DMS153 treated with DMSO at 0.1 percent for 48 hours (cell line): ENCODE data around the gene ZIC1.

ENCODE experiments used
- DNase-seq: peaks from one replicate; lab custom pipeline; 2025; ENCODE audit not compliant: unreplicated experiment; lab: John Stamatoyannopoulos, UW

ZIC1 gene

GRCh38 chr3:147408188-147409100 lies 721 bp upstream of the ZIC1 start:
- no peak for DNase-seq

- no peak for DNase-seq
These were observed 956 bp downstream of the ZIC1 start for GRCh38 chr3:147410116-147410525.

- no peak for DNase-seq
These were observed 1.5 kb downstream of the ZIC1 start for GRCh38 chr3:147410526-147411237.

- no peak for DNase-seq
These were observed 2.2 kb downstream of the ZIC1 start for GRCh38 chr3:147411238-147411814.

- no peak for DNase-seq
These were observed 2.7 kb downstream of the ZIC1 start for GRCh38 chr3:147411815-147412241.

- DNase-seq, result no peak
These were observed 3.2 kb downstream of the ZIC1 start for GRCh38 chr3:147412261-147412916.

GRCh38 chr3:147412917-147413685 lies 3.9 kb downstream of the ZIC1 start:
- DNase-seq, result no peak

- no peak for DNase-seq
These were observed 4.7 kb downstream of the ZIC1 start for GRCh38 chr3:147413686-147414389.

- DNase-seq, result no peak
These were observed 5.4 kb downstream of the ZIC1 start for GRCh38 chr3:147414390-147415138.

- DNase-seq, result no peak
These were observed 6.1 kb downstream of the ZIC1 start for GRCh38 chr3:147415286-147415685.

- no peak for DNase-seq
These were observed 6.7 kb downstream of the ZIC1 start for GRCh38 chr3:147415874-147416273.

GRCh38 chr3:147416931-147417330 lies 7.8 kb downstream of the ZIC1 start:
- no peak for DNase-seq

- no peak for DNase-seq
These were observed 8.6 kb downstream of the ZIC1 start for GRCh38 chr3:147417551-147418295.

GRCh38 chr3:147418371-147418781 lies 9.2 kb downstream of the ZIC1 start:
- no peak for DNase-seq

- DNase-seq, result no peak
These were observed 9.9 kb downstream of the ZIC1 start for GRCh38 chr3:147418808-147419701.

- no peak for DNase-seq
These were observed 10.6 kb downstream of the ZIC1 start for GRCh38 chr3:147419781-147420224.
